HG03060 (cell line): Measurements from ENCODE around the gene TPD52L3.

Source experiments
- ATAC-seq: cut with Tn5 transposase; IDR thresholded peaks from one replicate; pipeline ENCODE4 v1.9.1; 2021; ENCODE audit warnings: low read depth, moderate number of reproducible peaks; ENCODE audit not compliant: unreplicated experiment

Gene TPD52L3

GRCh38 chr9:6328103-6328502 is at the start of gene TPD52L3:
TSS of gene TPD52L3 (plus strand) at chr9:6328375. CDS start at chr9:6328596, 221 bp downstream.
- no peak for ATAC-seq

DNA sequence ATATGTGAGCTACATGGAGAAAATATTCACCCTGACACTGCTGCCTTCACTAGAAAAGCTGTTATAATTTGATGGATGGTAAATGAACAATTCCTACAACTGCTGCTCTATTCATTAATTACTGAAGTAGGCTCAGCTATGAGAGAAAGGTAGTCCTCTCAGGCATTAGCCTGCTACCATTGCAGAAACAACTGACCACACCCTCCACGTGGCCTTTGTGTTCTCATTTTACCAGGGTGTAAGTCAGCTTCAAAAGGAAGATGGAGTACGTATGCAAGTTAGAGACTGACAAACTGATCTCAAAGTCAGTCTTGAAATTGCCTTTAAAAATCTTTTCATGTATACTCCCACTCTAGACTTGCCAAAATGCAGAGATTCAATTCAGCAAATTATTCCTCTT is 26.3 kb upstream of the TPD52L3 start:
- no peak for ATAC-seq

DNA sequence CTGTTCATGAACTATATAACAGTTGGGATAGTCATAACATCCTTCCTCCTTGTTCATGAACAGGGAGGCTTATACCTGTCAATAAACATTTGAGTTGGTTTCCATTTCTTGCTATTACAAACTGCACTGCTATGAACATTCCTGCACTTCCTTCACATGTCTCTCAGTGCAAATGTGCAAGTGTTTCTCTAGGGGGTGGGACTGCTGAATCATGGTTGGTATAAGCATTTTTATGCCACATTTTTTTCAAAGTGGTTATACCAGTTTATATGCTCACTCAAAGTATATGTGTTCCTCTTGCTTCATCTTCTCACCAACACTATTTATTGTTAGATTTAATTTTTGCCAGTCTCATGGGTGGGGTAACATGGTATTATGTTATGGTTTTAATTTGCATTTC is 25.8 kb upstream of the TPD52L3 start:
- ATAC-seq = no peak

DNA sequence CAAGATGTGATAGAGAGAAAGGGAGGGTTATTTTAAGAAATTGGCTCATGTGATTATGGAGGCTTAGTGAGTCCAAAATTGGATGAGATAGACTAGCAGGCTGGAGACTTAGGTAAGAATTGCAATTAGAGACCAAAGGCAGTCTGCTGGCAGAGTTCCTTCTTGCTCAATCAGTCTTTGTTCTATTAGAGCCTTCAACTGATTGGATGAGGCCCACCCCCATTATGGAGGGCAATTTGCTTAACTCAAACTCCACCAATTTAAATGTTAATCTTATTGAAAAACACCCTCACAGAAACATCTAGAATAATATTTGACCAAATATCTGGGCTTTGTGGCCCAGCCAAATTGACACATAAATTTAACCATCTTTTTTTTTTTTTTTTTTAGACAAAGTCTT is 23.9 kb upstream of the TPD52L3 start:
- no peak for ATAC-seq

GRCh38 chr9:6305954-6306563 is 22.1 kb upstream of the TPD52L3 start:
- no peak for ATAC-seq

- no peak for ATAC-seq
Measured at GRCh38 chr9:6307551-6308096, 20.6 kb upstream of the TPD52L3 start.

DNA sequence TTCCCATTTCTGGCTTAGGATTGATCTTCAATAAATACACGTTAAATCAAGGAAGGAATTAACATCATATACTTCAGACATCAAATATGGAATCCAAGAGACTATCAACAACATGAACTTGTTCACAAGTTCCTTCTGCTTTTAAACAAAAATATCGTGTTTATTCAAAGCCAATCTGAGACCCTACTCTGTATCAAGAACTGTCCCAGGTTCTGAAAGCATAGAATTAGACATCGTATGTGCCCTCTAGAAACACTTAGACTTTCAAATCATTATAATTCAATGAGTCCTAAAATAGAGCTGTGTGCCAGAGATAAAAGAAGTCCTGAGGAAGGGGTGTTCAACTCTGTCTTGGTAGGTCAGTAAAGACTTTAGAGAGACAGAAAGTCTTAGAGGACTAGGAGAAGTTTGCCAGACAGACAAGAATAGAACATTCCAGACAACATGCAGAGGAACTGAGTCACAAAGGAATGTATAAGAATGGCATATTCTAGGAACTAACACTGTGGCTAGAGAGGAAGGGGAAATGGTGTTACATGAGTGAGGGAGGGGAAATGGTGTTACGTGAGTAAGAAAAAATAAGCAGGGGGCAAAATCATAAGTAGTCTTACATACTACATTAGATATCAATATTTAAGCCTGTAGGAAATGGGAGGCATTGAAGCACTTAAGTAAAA is 2.9 kb downstream of the TPD52L3 start:
- no peak for ATAC-seq

DNA sequence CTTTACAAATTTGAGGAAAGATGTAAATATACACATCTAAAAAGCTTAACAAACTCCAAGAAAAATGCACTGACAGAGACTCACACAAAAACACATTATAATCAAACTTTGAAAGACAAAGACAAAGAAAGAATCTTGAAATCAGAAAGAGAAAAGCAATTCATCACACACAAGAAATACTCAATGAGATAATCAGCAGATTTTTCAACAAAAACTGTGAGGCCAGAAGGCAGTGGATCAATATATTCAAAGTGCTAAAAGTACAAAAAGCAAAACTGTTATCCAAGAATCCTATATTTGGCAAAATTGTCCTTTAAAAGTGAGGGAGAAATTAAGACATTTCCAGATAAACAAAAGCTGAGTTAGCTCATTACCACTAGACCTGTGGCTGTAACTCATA is 6.1 kb downstream of the TPD52L3 start:
- ATAC-seq = no peak

DNA sequence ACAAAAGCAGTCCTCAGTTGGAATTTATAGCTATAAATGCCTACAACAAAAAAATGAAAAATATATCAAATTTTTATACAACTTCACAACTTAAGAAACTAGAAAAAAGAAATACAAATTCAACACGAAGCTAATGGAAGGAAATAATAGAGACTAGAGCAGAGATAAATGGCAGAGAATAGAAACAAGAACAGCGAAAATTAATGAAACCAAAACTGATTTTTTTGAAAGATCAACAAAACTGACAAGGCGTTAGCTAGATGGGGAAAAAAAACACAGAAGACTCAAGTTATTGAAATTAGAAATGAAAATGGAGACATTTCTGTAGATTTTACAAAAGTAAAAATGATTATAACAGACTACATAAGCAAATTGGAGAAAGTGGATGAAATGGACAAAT is 20.6 kb downstream of the TPD52L3 start:
- ATAC-seq = no peak

DNA sequence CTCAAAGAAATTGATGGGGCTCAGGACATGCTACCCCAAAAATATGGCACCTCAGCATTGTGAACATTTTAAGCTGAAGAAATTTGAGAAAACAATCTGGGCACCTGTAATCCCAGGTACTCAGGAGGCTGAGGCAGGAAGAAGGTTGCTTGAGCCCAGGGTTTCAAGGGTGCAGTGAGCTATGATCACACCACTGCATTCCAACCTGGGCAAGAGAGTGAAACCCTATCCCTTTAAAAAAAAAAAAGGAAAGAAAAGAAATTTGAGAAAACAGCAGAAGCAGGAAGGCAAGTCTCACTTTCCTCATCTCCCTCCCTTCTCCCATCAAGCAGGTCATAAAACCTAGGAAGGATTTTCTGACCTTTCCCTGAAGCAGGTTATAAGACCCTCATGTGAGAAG is 23.6 kb downstream of the TPD52L3 start:
- ATAC-seq = no peak

- ATAC-seq = no peak
Measured at GRCh38 chr9:6354072-6354686, 26.0 kb downstream of the TPD52L3 start.

DNA sequence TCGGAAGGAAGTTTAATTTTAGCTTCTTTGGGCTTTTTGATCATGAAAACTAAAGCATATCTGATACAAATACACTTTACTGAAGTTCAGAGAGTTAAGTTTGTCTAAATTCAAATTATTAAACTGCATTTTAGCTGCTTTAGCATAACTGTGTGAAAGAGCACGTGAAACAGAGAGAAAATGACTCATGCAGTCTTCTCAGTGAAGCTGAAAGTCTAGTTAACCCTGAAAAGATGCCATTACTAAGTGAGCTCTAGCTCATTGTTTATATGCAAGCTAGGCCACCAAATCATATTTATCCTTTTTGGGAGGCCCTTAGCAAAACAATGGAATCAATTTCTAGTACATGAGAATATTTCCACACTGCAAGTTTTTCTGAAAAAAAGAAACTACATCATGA is 27.6 kb downstream of the TPD52L3 start:
- ATAC-seq = no peak

DNA sequence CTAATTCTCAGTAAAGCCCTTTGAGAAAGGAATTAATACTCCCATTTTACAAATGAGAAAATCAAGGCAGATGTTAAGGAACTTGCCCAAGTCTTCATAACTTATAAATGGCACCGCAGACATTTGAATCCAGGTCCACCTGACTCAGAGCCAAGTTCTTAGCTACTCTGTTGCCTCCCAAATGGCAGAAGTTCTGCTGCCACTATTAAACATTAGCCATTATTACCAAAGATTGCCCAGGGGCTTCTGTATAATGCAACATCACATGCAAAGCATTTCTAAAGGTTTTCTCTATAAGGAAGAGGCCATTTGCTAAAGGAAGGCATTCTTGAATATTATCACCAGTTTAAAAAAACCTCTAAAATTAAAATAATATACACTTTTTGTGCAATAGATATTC is 28.3 kb downstream of the TPD52L3 start:
- ATAC-seq = no peak

- ATAC-seq = no peak
Measured at GRCh38 chr9:6356904-6357303, 28.7 kb downstream of the TPD52L3 start.

GRCh38 chr9:6367128-6367890 is 39.1 kb downstream of the TPD52L3 start:
- no peak for ATAC-seq

DNA sequence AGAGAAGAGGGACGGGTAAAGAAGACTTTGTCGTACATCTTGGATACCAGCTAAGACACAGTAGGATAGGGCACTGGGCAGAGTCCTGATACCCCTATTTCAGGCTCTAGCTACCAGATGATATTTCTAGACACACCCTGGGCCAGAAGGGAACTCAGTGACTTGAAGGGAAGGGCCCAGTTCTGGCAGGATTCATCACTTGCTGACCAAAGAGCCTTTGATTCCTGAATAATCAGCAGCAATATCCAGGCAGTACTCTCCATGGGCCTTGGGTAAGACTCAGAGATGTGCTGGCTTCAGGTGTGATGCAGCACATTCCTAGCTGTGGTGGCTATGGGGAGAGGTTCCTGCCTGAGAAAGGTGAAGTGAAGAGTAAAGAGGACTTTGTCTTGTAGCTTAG is 40.7 kb downstream of the TPD52L3 start:
- no peak for ATAC-seq
